ENCODE data around the gene ARNT2. TPM values are rescaled to one million over a fixed set of nuclear protein-coding genes. Genes with fewer than 3 reads are reported as not detected.

Gene ARNT2
- total RNA-seq, 1 donor from 2014 or later = 21.6 TPM

DNA sequence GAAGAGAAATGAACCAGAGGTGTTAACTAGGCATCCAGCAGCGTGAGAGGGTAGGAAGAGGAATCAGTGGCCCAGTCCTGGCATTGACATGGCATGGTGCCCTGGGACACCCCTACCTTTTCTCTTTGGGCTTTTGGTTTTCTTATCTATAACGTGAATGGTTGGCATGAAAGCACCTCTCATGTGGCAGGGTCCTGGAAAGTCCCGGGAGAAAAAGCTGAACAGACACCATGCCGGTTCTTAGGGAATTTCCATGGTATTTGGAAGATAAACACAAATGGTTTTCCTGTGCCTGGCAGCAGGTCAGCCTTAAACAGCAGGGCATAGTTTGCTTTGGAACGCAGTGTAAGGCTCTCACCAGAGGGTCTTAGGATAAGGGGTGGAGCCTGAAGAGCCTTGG is 15.4 kb downstream of the ARNT2 start:
- TF ChIP-seq, protein P1, sequence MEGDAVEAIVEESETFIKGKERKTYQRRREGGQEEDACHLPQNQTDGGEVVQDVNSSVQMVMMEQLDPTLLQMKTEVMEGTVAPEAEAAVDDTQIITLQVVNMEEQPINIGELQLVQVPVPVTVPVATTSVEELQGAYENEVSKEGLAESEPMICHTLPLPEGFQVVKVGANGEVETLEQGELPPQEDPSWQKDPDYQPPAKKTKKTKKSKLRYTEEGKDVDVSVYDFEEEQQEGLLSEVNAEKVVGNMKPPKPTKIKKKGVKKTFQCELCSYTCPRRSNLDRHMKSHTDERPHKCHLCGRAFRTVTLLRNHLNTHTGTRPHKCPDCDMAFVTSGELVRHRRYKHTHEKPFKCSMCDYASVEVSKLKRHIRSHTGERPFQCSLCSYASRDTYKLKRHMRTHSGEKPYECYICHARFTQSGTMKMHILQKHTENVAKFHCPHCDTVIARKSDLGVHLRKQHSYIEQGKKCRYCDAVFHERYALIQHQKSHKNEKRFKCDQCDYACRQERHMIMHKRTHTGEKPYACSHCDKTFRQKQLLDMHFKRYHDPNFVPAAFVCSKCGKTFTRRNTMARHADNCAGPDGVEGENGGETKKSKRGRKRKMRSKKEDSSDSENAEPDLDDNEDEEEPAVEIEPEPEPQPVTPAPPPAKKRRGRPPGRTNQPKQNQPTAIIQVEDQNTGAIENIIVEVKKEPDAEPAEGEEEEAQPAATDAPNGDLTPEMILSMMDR (IDR thresholded peaks at IDR 0.05; ENCODE audit: insufficient read depth, low read length, poor library complexity, severe bottlenecking) = no peak

DNA sequence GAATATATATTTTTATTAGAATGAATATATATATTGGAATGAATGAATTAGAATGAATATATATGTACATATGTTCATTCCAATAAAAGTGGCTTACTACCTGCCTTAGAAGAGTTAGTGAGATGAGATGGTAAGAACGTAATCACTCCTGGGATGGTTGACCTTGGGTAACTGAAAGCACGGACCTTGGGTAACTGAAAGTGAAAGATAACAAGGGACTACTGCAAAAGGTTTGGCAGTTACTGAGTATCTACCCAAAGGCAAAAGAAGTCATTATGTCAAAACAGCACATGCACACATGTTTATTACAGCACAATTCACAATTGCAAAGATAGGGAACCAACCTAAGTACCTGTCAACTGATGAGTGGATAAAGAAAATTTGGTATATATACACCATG is 16.5 kb downstream of the ARNT2 start:
- no peak for DNase-seq (ENCODE audit: low read depth)
- no peaks in the 10 kb centered on the region for H3K36me3 ChIP-seq (ENCODE audit: control insufficient read depth, insufficient read depth, low read length)
- no peaks in the 10 kb centered on the region for H3K27me3 ChIP-seq (ENCODE audit: control insufficient read depth, insufficient read depth, low read length)
- TF ChIP-seq, protein P1 (IDR thresholded peaks at IDR 0.05; ENCODE audit: insufficient read depth, low read length, poor library complexity, severe bottlenecking) = no peak
- no peak overlapping the region for H3K4me3 ChIP-seq (ENCODE audit: low read depth, low read length)

More for the DNA sequence above, 15.4 kb downstream of the ARNT2 start:
- H3K36me3 ChIP-seq (ENCODE audit: control insufficient read depth, insufficient read depth, low read length) = no peaks in the 10 kb centered on the region
- DNase-seq (ENCODE audit: low read depth) = no peak
- H3K27me3 ChIP-seq (ENCODE audit: control insufficient read depth, insufficient read depth, low read length) = no peaks in the 10 kb centered on the region
- no peak overlapping the region for H3K4me3 ChIP-seq (ENCODE audit: low read depth, low read length)

DNA sequence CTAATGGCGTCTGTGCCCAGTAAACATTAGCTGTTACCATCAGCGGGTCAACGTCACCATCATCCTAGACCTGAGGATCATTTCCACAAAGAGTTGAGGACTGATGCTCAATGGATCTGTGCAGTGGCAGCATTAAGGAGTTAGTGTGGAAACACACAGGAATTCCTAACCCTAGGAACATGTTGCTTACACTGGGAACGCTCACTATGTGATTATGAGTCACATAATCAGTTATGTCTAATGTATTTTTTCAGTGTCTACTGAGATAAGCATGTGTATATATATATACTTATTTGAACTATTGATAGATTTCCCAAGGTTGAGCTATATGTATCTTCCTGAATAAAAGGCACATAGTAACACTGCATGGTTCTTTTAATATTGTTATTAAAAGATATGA is 19.0 kb downstream of the ARNT2 start:
- TF ChIP-seq, protein P1 (IDR thresholded peaks at IDR 0.05; ENCODE audit: insufficient read depth, low read length, poor library complexity, severe bottlenecking) = no peak
- Histone ChIP-seq H3K4me3 (ENCODE audit: low read depth, low read length) (no peak overlapping the region), H3K27me3 (ENCODE audit: control insufficient read depth, insufficient read depth, low read length) (no peaks in the 10 kb centered on the region), H3K36me3 (ENCODE audit: control insufficient read depth, insufficient read depth, low read length) (no peaks in the 10 kb centered on the region)
- no peak for DNase-seq (ENCODE audit: low read depth)

DNA sequence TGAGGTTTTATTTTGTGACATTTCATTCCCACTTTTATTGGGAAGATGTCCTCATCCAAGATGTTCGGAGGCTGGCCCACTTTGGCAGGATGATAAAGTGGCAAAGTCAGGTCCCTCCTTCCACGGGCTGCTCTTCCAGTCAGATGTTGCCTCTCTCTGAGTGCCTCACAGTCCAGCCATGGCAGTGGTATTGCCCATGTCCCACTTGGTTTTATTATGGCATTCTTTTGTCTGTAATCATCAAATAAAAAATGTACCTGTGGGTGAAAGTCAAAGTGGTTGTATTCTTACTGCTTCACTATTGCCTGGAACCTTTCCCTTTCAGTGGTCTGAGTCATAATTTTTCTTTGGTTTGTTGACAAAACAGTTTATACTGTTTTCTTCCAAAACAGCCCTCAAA is 20.2 kb downstream of the ARNT2 start:
- Histone ChIP-seq H3K27me3 (ENCODE audit: control insufficient read depth, insufficient read depth, low read length) (no peaks in the 10 kb centered on the region), H3K4me3 (ENCODE audit: low read depth, low read length) (no peak overlapping the region), H3K36me3 (ENCODE audit: control insufficient read depth, insufficient read depth, low read length) (no peaks in the 10 kb centered on the region)
- no peak for DNase-seq (ENCODE audit: low read depth)
- TF ChIP-seq, protein P1 (IDR thresholded peaks at IDR 0.05; ENCODE audit: insufficient read depth, low read length, poor library complexity, severe bottlenecking) = no peak

- Histone ChIP-seq H3K36me3 (ENCODE audit: control insufficient read depth, insufficient read depth, low read length) (no peaks in the 10 kb centered on the region), H3K4me3 (ENCODE audit: low read depth, low read length) (no peak overlapping the region), H3K27me3 (ENCODE audit: control insufficient read depth, insufficient read depth, low read length) (no peaks in the 10 kb centered on the region)
- TF ChIP-seq, protein P1 (IDR thresholded peaks at IDR 0.05; ENCODE audit: insufficient read depth, low read length, poor library complexity, severe bottlenecking) = no peak
- DNase-seq (ENCODE audit: low read depth) = no peak
These were observed 22.1 kb downstream of the ARNT2 start for GRCh38 chr15:80426316-80426715.

GRCh38 chr15:80429964-80430363 is 25.8 kb downstream of the ARNT2 start:
- TF ChIP-seq, protein P1 (IDR thresholded peaks at IDR 0.05; ENCODE audit: insufficient read depth, low read length, poor library complexity, severe bottlenecking) = no peak
- no peak for DNase-seq (ENCODE audit: low read depth)
- H3K36me3 ChIP-seq (ENCODE audit: control insufficient read depth, insufficient read depth, low read length) = no peaks in the 10 kb centered on the region
- no peak overlapping the region for H3K4me3 ChIP-seq (ENCODE audit: low read depth, low read length)
- H3K27me3 ChIP-seq (ENCODE audit: control insufficient read depth, insufficient read depth, low read length) = no peaks in the 10 kb centered on the region
